IMR-90 (cell line): ENCODE data around the gene RIMS1. TPM values are rescaled to one million over a fixed set of nuclear protein-coding genes. Genes with fewer than 3 reads are reported as not detected.

Source experiments
- ATAC-seq: fragments of 200-7000 bp; cut with Tn5 transposase; 2 replicates; pipeline ENCODE4 v1.9.1; 2020; ENCODE audit warnings: low read depth, mild to moderate bottlenecking, moderate library complexity
- BruUV-seq: library from RNA; stranded (reverse); fragments of 400-500 nt; replicated peaks from 2 replicates; lab custom pipeline; 2021; lab: Mats Ljungman, UMichigan
- CTCF ChIA-PET: fragments of 300-600 bp; formaldehyde crosslinking; extraction: SDS; loops from one replicate; lab custom pipeline; 2021; ENCODE audit warnings: antibody characterized with exemption; lab: Yijun Ruan, JAX
- POLR2A ChIA-PET: fragments of 300-600 bp; sonication (Branson Sonifier 250); formaldehyde crosslinking; loops from one replicate; lab custom pipeline; 2022; ENCODE audit warnings: antibody characterized with exemption; ENCODE audit not compliant: unreplicated experiment; lab: Charles Lee
- DNase-seq: peaks from one replicate; pipeline ENCODE4 v3.0.0; 2013
- H2AFZ ChIP-seq: replicated peaks from 2 replicates; pipeline ENCODE3; 2013; ENCODE audit warnings: low read length, mild to moderate bottlenecking; ENCODE audit not compliant: poor library complexity
- H2AK5ac ChIP-seq: 2 replicates; pipeline ENCODE4 v1.6.1; 2013; ENCODE audit warnings: low read depth, low read length, inconsistent platforms
- H2AK9ac ChIP-seq: replicated peaks from 2 replicates; pipeline ENCODE3; 2013; ENCODE audit warnings: mild to moderate bottlenecking, low read depth, low read length, moderate library complexity; ENCODE audit not compliant: poor library complexity
- H2BK120ac ChIP-seq: 2 replicates; pipeline ENCODE4 v1.6.1; 2013; ENCODE audit warnings: low read depth, low read length, inconsistent platforms
- H2BK15ac ChIP-seq: 3 replicates; pipeline ENCODE4 v1.6.1; 2013; ENCODE audit warnings: low read depth, low read length, inconsistent platforms
- H2BK20ac ChIP-seq: 2 replicates; pipeline ENCODE4 v1.6.1; 2013; ENCODE audit warnings: low read depth, mild to moderate bottlenecking, inconsistent platforms, low read length, moderate library complexity
- H2BK5ac ChIP-seq: 2 replicates; pipeline ENCODE4 v1.6.1; 2013; ENCODE audit warnings: mild to moderate bottlenecking, low read depth, low read length, inconsistent platforms; ENCODE audit not compliant: poor library complexity, severe bottlenecking
- H3K14ac ChIP-seq: replicated peaks from 2 replicates; pipeline ENCODE4 v1.6.1; 2013; ENCODE audit warnings: low read depth, low read length, inconsistent platforms
- H3K18ac ChIP-seq: 2 replicates; pipeline ENCODE4 v1.6.1; 2013; ENCODE audit warnings: low read depth, low read length, control low read depth
- H3K23ac ChIP-seq: 2 replicates; pipeline ENCODE4 v1.6.1; 2013; ENCODE audit warnings: low read depth, low read length, inconsistent platforms
- H3K27ac ChIP-seq: 2 replicates; pipeline ENCODE4 v1.5.1; 2013; ENCODE audit warnings: mild to moderate bottlenecking, control low read depth, low read length; ENCODE audit not compliant: insufficient read depth
- H3K27me3 ChIP-seq: 2 replicates; pipeline ENCODE4 v1.6.1; 2013; ENCODE audit warnings: low read length; ENCODE audit not compliant: control insufficient read depth, insufficient read depth
- H3K36me3 ChIP-seq: 2 replicates; pipeline ENCODE4 v1.6.1; 2013; ENCODE audit warnings: low read length, mixed read lengths; ENCODE audit not compliant: control insufficient read depth, insufficient read depth
- H3K4ac ChIP-seq: 2 replicates; pipeline ENCODE4 v1.6.1; 2013; ENCODE audit warnings: low read depth, low read length, inconsistent platforms
- H3K4me1 ChIP-seq: 2 replicates; pipeline ENCODE4 v1.6.1; 2013; ENCODE audit warnings: low read length, mixed read lengths; ENCODE audit not compliant: control insufficient read depth, insufficient read depth
- H3K4me2 ChIP-seq: 2 replicates; pipeline ENCODE4 v1.6.1; 2013; ENCODE audit warnings: low read depth, mild to moderate bottlenecking, control low read depth, low read length, moderate library complexity
- H3K4me3 ChIP-seq: 2 replicates; pipeline ENCODE4 v1.5.1; 2013; ENCODE audit warnings: low read depth, mild to moderate bottlenecking, control low read depth, low read length, moderate library complexity; ENCODE audit not compliant: insufficient read depth
- H3K56ac ChIP-seq: 2 replicates; pipeline ENCODE4 v1.6.1; 2013; ENCODE audit warnings: low read length, inconsistent platforms; ENCODE audit not compliant: insufficient read depth; ENCODE audit errors: extremely low read depth
- H3K79me1 ChIP-seq, 2 experiments: 2 replicates each; pipeline ENCODE4 v1.6.1; 2013; ENCODE audit warnings: low read length in 2 of 2, inconsistent platforms in 1 of 2, low read depth in 1 of 2
- H3K9ac ChIP-seq: 2 replicates; pipeline ENCODE4 v1.6.1; 2013; ENCODE audit warnings: low read depth, low read length, control low read depth
- H3K9me1 ChIP-seq: 2 replicates; pipeline ENCODE4 v1.6.1; 2013; ENCODE audit warnings: low read length, inconsistent platforms; ENCODE audit not compliant: insufficient read depth
- H3K9me3 ChIP-seq: 2 replicates; pipeline ENCODE4 v1.6.1; 2013; ENCODE audit warnings: low read length; ENCODE audit not compliant: control insufficient read depth, insufficient read depth
- H4K20me1 ChIP-seq: 2 replicates; pipeline ENCODE4 v1.6.1; 2013; ENCODE audit warnings: low read length, inconsistent platforms; ENCODE audit not compliant: insufficient read depth
- H4K5ac ChIP-seq: 2 replicates; pipeline ENCODE4 v1.6.1; 2013; ENCODE audit warnings: mild to moderate bottlenecking, low read depth, low read length, control low read depth
- H4K8ac ChIP-seq, 2 experiments: 2 replicates each; pipeline ENCODE4 v1.6.1; 2013; ENCODE audit warnings: low read depth in 2 of 2, low read length in 2 of 2, control low read depth in 1 of 2, inconsistent platforms in 1 of 2
- H4K91ac ChIP-seq: 2 replicates; pipeline ENCODE4 v1.6.1; 2013; ENCODE audit warnings: low read depth, low read length, inconsistent platforms; ENCODE audit not compliant: insufficient read depth
- BHLHE40 ChIP-seq: fragments of 150-350 bp; IDR thresholded peaks from 2 replicates; pipeline ENCODE4 v1.6.1; 2016; ENCODE audit warnings: mild to moderate bottlenecking, low read depth, low read length
- CEBPB ChIP-seq: IDR thresholded peaks from 2 replicates; pipeline ENCODE4 v1.6.1; 2012; ENCODE audit warnings: low read depth, low read length, improper control_type of control experiment
- CHD1 ChIP-seq: IDR thresholded peaks from 2 replicates; pipeline ENCODE4 v1.6.1; 2012; ENCODE audit warnings: low read depth, low read length, improper control_type of control experiment
- ELK1 ChIP-seq: fragments of 150-350 bp; IDR thresholded peaks from 2 replicates; pipeline ENCODE4 v1.6.1; 2016; ENCODE audit warnings: low read depth, mild to moderate bottlenecking, low read length, moderate library complexity, borderline replicate concordance
- FOS ChIP-seq: fragments of 150-350 bp; IDR thresholded peaks from 2 replicates; pipeline ENCODE4 v1.6.1; 2016; ENCODE audit warnings: low read depth, low read length
- NFE2L2 ChIP-seq: fragments of 150-350 bp; IDR thresholded peaks from 2 replicates; pipeline ENCODE4 v1.6.1; 2016; ENCODE audit warnings: low read depth, mild to moderate bottlenecking, low read length
- POLR2A ChIP-seq: IDR thresholded peaks from 2 replicates; pipeline ENCODE4 v1.6.1; 2012; ENCODE audit warnings: mild to moderate bottlenecking, low read depth, low read length
- RAD21 ChIP-seq: IDR thresholded peaks from 2 replicates; pipeline ENCODE4 v1.6.1; 2012; ENCODE audit warnings: low read length, improper control_type of control experiment
- RCOR1 ChIP-seq: IDR thresholded peaks from 2 replicates; pipeline ENCODE4 v1.6.1; 2012; ENCODE audit warnings: mild to moderate bottlenecking, low read length, improper control_type of control experiment; ENCODE audit not compliant: insufficient replicate concordance
- RFX5 ChIP-seq: IDR thresholded peaks from 2 replicates; pipeline ENCODE4 v1.8.0; 2012; ENCODE audit warnings: low read depth, mild to moderate bottlenecking, low read length, moderate library complexity
- SMC3 ChIP-seq: fragments of 150-350 bp; IDR thresholded peaks from 2 replicates; pipeline ENCODE4 v1.6.1; 2016; ENCODE audit warnings: low read depth, mild to moderate bottlenecking, antibody characterized with exemption, low read length, moderate library complexity
- USF2 ChIP-seq: fragments of 150-350 bp; IDR thresholded peaks from 2 replicates; pipeline ENCODE4 v1.6.1; 2017; ENCODE audit warnings: mild to moderate bottlenecking, antibody characterized with exemption, low read length, low read depth
- WGBS, 2 experiments: methylation state at CpG; one replicate each; pipeline versions ENCODE4 v1.1.5 to v1.1.7; 2013; ENCODE audit warnings: missing lambda C conversion rate in 2 of 2; ENCODE audit not compliant: insufficient read length in 1 of 2; ENCODE audit errors: extremely low coverage in 2 of 2; 5-methylcytosine and 5-hydroxymethylcytosine counted together
- dilution Hi-C: fragments of 300-500 bp; cut with HindIII; formaldehyde crosslinking; loops from one replicate; pipeline ENCODE4 v1.14.3; 2018; ENCODE audit warnings: low sequenced_read_pairs; ENCODE audit not compliant: unreplicated experiment
- in situ Hi-C: fragments of 300-500 bp; cut with MboI; formaldehyde crosslinking; loops from 3 replicates; pipeline ENCODE4 v1.14.3; 2019; ENCODE audit warnings: low sequenced_read_pairs, inconsistent platforms, mixed read lengths
- intact Hi-C: fragments of 100-400 bp; cut with micrococcal nuclease; formaldehyde crosslinking; loops from 2 replicates; pipeline ENCODE4 v1.10.0; 2022
- polyA plus RNA-seq, 3 experiments: library from polyadenylated mRNA; depleted of rRNA; stranded (reverse); fragments of >200 nt; gene quantifications; 2 replicates each; pipeline ENCODE4 v1.2.3, GENCODE V29; 2012; ENCODE audit warnings: low replicate concordance in 1 of 3
- total RNA-seq: library from RNA; depleted of rRNA; stranded (reverse); fragments of >200 nt; gene quantifications from 2 replicates; pipeline ENCODE4 v1.2.3, GENCODE V29; 2012

The RIMS1 gene
- total and polyA plus RNA-seq, 2 of the 4 experiments (the other 2 are of a cell fraction) = 0.44 to 3.8 TPM

- intact Hi-C loops (no loop called here), in situ Hi-C loops (no loop called here), dilution Hi-C loops (no loop called here)
- BruUV-seq = no TSS peak
- no peak overlapping the region for H2BK20ac ChIP-seq
- no peaks in the 10 kb centered on the region for H3K4me1 ChIP-seq
- H4K8ac ChIP-seq = no peak overlapping the region
- no peak overlapping the region for H4K91ac ChIP-seq
- H3K27ac ChIP-seq = no peak overlapping the region
- no peaks in the 10 kb centered on the region for H3K27me3 ChIP-seq
- H2BK5ac ChIP-seq = no peak overlapping the region
- H3K36me3 ChIP-seq = no peaks in the 10 kb centered on the region
- ATAC-seq (no peak), DNase-seq (no peak)
- WGBS, 2 experiments = no CpG with 5 or more reads among the region's 1 CpG
- no peak overlapping the region for H3K18ac ChIP-seq
- CTCF ChIA-PET = no interaction called here
- H2AK9ac ChIP-seq = no peak overlapping the region
- no peaks in the 10 kb centered on the region for H3K9me1 ChIP-seq
- no peaks in the 10 kb centered on the region for H3K9me3 ChIP-seq
- H3K23ac ChIP-seq = no peak overlapping the region
- H2BK15ac ChIP-seq = no peak overlapping the region
- no peak overlapping the region for H3K4me2 ChIP-seq
- no peaks in the 10 kb centered on the region for H3K79me1 ChIP-seq
- no peak overlapping the region for H3K9ac ChIP-seq
- H3K4ac ChIP-seq = no peak overlapping the region
- TF ChIP-seq RCOR1 = no peak
- no peak for TF ChIP-seq SMC3
- no peak for TF ChIP-seq RFX5
- no peak for TF ChIP-seq CEBPB
- TF ChIP-seq ELK1 = no peak
- TF ChIP-seq NFE2L2 = no peak
- TF ChIP-seq BHLHE40 = no peak
- no peak for TF ChIP-seq FOS
- no peak for TF ChIP-seq RAD21
- no peak for TF ChIP-seq POLR2A
- no peak for TF ChIP-seq USF2
- TF ChIP-seq CHD1 = no peak
- no peak overlapping the region for H3K56ac ChIP-seq
- H3K14ac ChIP-seq = no peak overlapping the region
- no peak overlapping the region for H3K4me3 ChIP-seq
- H2BK120ac ChIP-seq = no peak overlapping the region
- H2AK5ac ChIP-seq = no peak overlapping the region
- POLR2A ChIA-PET = no interaction called here
- H4K5ac ChIP-seq = no peak overlapping the region
- no peak overlapping the region for H2AFZ ChIP-seq
- no peaks in the 10 kb centered on the region for H4K20me1 ChIP-seq
Measured at GRCh38 chr6:71994705-71995271, 108.4 kb downstream of the RIMS1 start.
